Body of pancreas (tissue), 4 donors: ENCODE data around the gene TEKTIP1. TPM values are rescaled to one million over a fixed set of nuclear protein-coding genes. Genes with fewer than 3 reads are reported as not detected.

Source experiments
- ATAC-seq: fragments of 150-250 bp; one replicate; pipeline ENCODE4 v1.9.1; 2016
- DNase-seq, 4 donors: peaks; one replicate each; pipeline ENCODE4 v3.0.0-alpha.2; 2019
- H3K27ac ChIP-seq, 4 donors: fragments of 200-600 bp; sonication (generic); 1 replicate in 3 of 4; 2 replicates in 1 of 4; pipeline versions ENCODE4 v1.5.1 to v1.6.1; 2016 to 2019; ENCODE audit warnings: mild to moderate bottlenecking in 1 of 4, mixed read lengths in 1 of 4, moderate library complexity in 1 of 4
- H3K27me3 ChIP-seq, 2 donors: fragments of 200-600 bp; sonication (generic); one replicate each; pipeline ENCODE4 v1.6.0; 2016; ENCODE audit warnings: mild to moderate bottlenecking in 1 of 2
- H3K36me3 ChIP-seq, 2 donors: fragments of 200-600 bp; sonication (generic); replicated peaks in 1 of 2; 2 replicates each; pipeline ENCODE4 v1.5.1; 2016; ENCODE audit warnings: low read depth in 2 of 2; ENCODE audit not compliant: insufficient read depth in 1 of 2
- H3K4me1 ChIP-seq: fragments of 200-600 bp; sonication (generic); one replicate; pipeline ENCODE4 v1.6.0; 2016
- H3K4me3 ChIP-seq, 2 donors: fragments of 200-600 bp; sonication (generic); 1 replicate in 1 of 2; 2 replicates in 1 of 2; pipeline ENCODE4 v1.5.1; 2016 to 2019
- H3K9me3 ChIP-seq, 3 donors: fragments of 200-600 bp; sonication (generic); 1 replicate in 2 of 3; 2 replicates in 1 of 3; pipeline ENCODE4 v1.5.1; 2016
- CTCF ChIP-seq, 7 experiments: fragments of 450-650 bp in 4 of 7; fragments of 200-600 bp in 3 of 7; sonication (generic) in 3 of 7; IDR thresholded peaks; one replicate each; pipeline ENCODE4 v1.5.1; 2016 to 2019; ENCODE audit warnings: antibody characterized with exemption in 7 of 7
- POLR2A ChIP-seq, 3 donors: fragments of 450-650 bp; IDR thresholded peaks; one replicate each; pipeline ENCODE4 v1.6.1; 2016; ENCODE audit warnings: antibody characterized with exemption in 3 of 3, mild to moderate bottlenecking in 2 of 3
- WGBS, 2 donors: methylation state at CpG; one replicate each; pipeline ENCODE4 v1.1.5; 2017; 5-methylcytosine and 5-hydroxymethylcytosine counted together
- intact Hi-C: fragments of 100-400 bp; cut with DNase I; formaldehyde crosslinking; loops from one replicate; pipeline ENCODE4 v1.15.1; 2023
- total RNA-seq, 2 donors: library from RNA; depleted of rRNA; stranded (reverse); fragments of >200 nt; gene quantifications; one replicate each; pipeline ENCODE4 v1.1.0, GENCODE V29; 2016

Gene TEKTIP1
- total RNA-seq, 2 donors from 2014 or later: 1.3 TPM; not detected in 1

- Histone ChIP-seq H3K4me3 (no peak overlapping the region), H3K27ac (no peak overlapping the region), H3K27me3 (no peaks in the 10 kb centered on the region), H3K36me3 (no peaks in the 10 kb centered on the region), H3K4me1 (peaks cover 29% of the 10 kb centered on the region), H3K9me3 (no peaks in the 10 kb centered on the region)
- TF ChIP-seq CTCF (IDR thresholded peaks at IDR 0.05) (no peak), POLR2A (IDR thresholded peaks at IDR 0.05) (no peak)
- no peak for DNase-seq
- 74 to 87% methylated on average over 3 to 12 of the region's 18 CpGs for WGBS, 2 donors
- intact Hi-C loops: no loop called here
- no peak for ATAC-seq
Observed at GRCh38 chr19:3519126-3519525, 19.8 kb upstream of the TEKTIP1 start.

GRCh38 chr19:3520166-3521103 lies 18.5 kb upstream of the TEKTIP1 start:
- Histone ChIP-seq H3K27ac (no peak overlapping the region), H3K4me3 (no peak overlapping the region), H3K9me3 (no peaks in the 10 kb centered on the region), H3K27me3 (no peaks in the 10 kb centered on the region), H3K4me1 (peaks cover 29% of the 10 kb centered on the region), H3K36me3 (no peaks in the 10 kb centered on the region)
- intact Hi-C loops: no loop called here
- ATAC-seq: no peak
- no peak for TF ChIP-seq CTCF (IDR thresholded peaks at IDR 0.05)
- 84 to 87% methylated on average over 6 to 37 of the region's 37 CpGs for WGBS, 2 donors
- no peak for DNase-seq

- WGBS, 2 donors: 73 to 91% methylated on average over 7 of the region's 7 CpGs
- DNase-seq: no peak
- Histone ChIP-seq H3K27me3 (no peaks in the 10 kb centered on the region), H3K4me3 (no peak overlapping the region), H3K27ac (no peak overlapping the region), H3K4me1 (peaks cover 28% of the 10 kb centered on the region), H3K36me3 (no peaks in the 10 kb centered on the region), H3K9me3 (no peaks in the 10 kb centered on the region)
- ATAC-seq: no peak
- intact Hi-C loops: no loop called here
- no peak for TF ChIP-seq CTCF (IDR thresholded peaks at IDR 0.05)
- TF ChIP-seq POLR2A (IDR thresholded peaks at IDR 0.05): no peak
Observed at GRCh38 chr19:3521104-3521445, 17.9 kb upstream of the TEKTIP1 start.

GRCh38 chr19:3522421-3523360 lies 16.3 kb upstream of the TEKTIP1 start:
- no peak overlapping the region for H3K27ac ChIP-seq
- peaks cover 0 to 9% of the 10 kb centered on the region in 2 donors for H3K36me3 ChIP-seq
- no peaks in the 10 kb centered on the region for H3K9me3 ChIP-seq
- no peak for ATAC-seq
- H3K4me1 ChIP-seq: peaks cover 13% of the 10 kb centered on the region
- H3K27me3 ChIP-seq: no peaks in the 10 kb centered on the region
- no peak for DNase-seq
- H3K4me3 ChIP-seq: no peak overlapping the region
- WGBS, 2 donors: 90 to 100% methylated on average over 3 to 35 of the region's 40 CpGs
- TF ChIP-seq CTCF (IDR thresholded peaks at IDR 0.05) (no peak), POLR2A (IDR thresholded peaks at IDR 0.05) (no peak)
- intact Hi-C loops: no loop called here
